Fibroblast of villous mesenchyme (primary cell): ENCODE results near the gene CHRNB1. TPM values are rescaled to one million over a fixed set of nuclear protein-coding genes. Genes with fewer than 3 reads are reported as not detected.

Experiments used
- DNase-seq: peaks from one replicate; pipeline ENCODE4 v3.0.0-alpha.2; 2010; ENCODE audit warnings: low read depth
- H3K4me3 ChIP-seq: 2 replicates; pipeline ENCODE4 v1.5.1; 2011; ENCODE audit warnings: low read depth, mild to moderate bottlenecking, low read length
- CTCF ChIP-seq: IDR thresholded peaks from 2 replicates; pipeline ENCODE4 v1.5.1; 2012; ENCODE audit warnings: low read depth, mild to moderate bottlenecking, low read length; ENCODE audit not compliant: insufficient read depth
- total RNA-seq: library from RNA; depleted of rRNA; stranded (reverse); fragments of >200 nt; gene quantifications from 2 replicates; pipeline ENCODE4 v1.2.3, GENCODE V29; 2012

CHRNB1 gene
- total RNA-seq, 1 donor, result 6.9 TPM

GRCh38 chr17:7437950-7438614, 6.8 kb upstream of the CHRNB1 start:
- peak overlapping the region; percentile 44 for H3K4me3 ChIP-seq
- TF ChIP-seq CTCF, result no peak
- DNase-seq, result peak; percentile 14

GRCh38 chr17:7438656-7439460, 6.0 kb upstream of the CHRNB1 start:
- no peak for TF ChIP-seq CTCF
- no peak for DNase-seq
- peak overlapping the region; percentile 44 for H3K4me3 ChIP-seq

- H3K4me3 ChIP-seq, result peak within 1 kb of the TSS; percentile 60
- no peak for DNase-seq
- TF ChIP-seq CTCF, result no peak
These were observed 5.3 kb upstream of the CHRNB1 start, which contains the start of gene FGF11 for GRCh38 chr17:7439462-7440112. Gene FGF11 (plus strand): TSS chr17:7439512. CDS start chr17:7439621, 109 bp downstream.

- no peak for TF ChIP-seq CTCF
- peak overlapping the region; percentile 60 for H3K4me3 ChIP-seq
- peak; percentile 47 for DNase-seq
These were observed 4.6 kb upstream of the CHRNB1 start for GRCh38 chr17:7440113-7440833.

- TF ChIP-seq CTCF, result no peak
- DNase-seq, result no peak
These were observed 4.0 kb upstream of the CHRNB1 start for GRCh38 chr17:7440834-7441195.

GRCh38 chr17:7441266-7441665, 3.6 kb upstream of the CHRNB1 start:
- TF ChIP-seq CTCF, result no peak
- H3K4me3 ChIP-seq, result no peak overlapping the region
- no peak for DNase-seq

More at GRCh38 chr17:7440834-7441195, 4.0 kb upstream of the CHRNB1 start:
- H3K4me3 ChIP-seq, result no peak overlapping the region
